Measurements from ENCODE around the gene CALM1. TPM values are rescaled to one million over a fixed set of nuclear protein-coding genes. Genes with fewer than 3 reads are reported as not detected.

CALM1 gene
- total RNA-seq, 1 donor from 2014 or later: 347 TPM

DNA sequence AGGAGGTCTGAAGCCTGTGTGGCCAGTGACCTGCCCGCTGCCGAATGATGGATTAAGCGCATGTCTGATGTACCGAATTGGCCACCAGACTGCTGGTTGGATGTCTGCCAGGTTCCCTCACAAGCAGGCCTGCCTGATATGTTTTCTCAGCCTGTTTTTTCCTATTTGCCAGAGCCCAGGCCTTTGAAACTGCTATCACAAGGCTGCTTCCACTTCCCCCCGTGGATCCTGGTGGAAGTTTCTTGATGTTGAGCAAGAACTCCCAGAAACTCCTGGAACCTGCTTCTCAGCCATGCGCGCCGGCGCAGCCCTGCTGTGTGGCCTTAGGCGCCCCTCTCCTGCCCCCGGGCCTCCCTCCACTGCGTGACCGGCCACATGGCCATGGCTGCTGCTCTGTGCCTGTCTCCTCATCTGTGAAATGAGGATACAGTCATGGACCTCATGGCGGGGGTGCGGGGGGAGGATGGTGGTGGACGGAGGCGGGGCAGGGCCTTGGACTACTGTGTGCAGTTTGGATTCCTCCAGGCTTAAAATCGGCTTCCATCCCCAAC lies 56.6 kb downstream of the CALM1 start:
- Mint-ChIP-seq H3K4me1 (ENCODE audit: unreplicated experiment) (peaks cover 25% of the 10 kb centered on the region), H3K4me3 (no peak overlapping the region), H3K9me3 (no peaks in the 10 kb centered on the region), H3K27ac (no peak overlapping the region), H3K27me3 (no peaks in the 10 kb centered on the region), H3K36me3 (no peaks in the 10 kb centered on the region)
- no peak for DNase-seq (ENCODE audit: extremely low spot score, unreplicated experiment)
- TF ChIP-seq, protein P1, sequence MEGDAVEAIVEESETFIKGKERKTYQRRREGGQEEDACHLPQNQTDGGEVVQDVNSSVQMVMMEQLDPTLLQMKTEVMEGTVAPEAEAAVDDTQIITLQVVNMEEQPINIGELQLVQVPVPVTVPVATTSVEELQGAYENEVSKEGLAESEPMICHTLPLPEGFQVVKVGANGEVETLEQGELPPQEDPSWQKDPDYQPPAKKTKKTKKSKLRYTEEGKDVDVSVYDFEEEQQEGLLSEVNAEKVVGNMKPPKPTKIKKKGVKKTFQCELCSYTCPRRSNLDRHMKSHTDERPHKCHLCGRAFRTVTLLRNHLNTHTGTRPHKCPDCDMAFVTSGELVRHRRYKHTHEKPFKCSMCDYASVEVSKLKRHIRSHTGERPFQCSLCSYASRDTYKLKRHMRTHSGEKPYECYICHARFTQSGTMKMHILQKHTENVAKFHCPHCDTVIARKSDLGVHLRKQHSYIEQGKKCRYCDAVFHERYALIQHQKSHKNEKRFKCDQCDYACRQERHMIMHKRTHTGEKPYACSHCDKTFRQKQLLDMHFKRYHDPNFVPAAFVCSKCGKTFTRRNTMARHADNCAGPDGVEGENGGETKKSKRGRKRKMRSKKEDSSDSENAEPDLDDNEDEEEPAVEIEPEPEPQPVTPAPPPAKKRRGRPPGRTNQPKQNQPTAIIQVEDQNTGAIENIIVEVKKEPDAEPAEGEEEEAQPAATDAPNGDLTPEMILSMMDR (conservative IDR thresholded peaks at IDR 0.05): no peak

DNA sequence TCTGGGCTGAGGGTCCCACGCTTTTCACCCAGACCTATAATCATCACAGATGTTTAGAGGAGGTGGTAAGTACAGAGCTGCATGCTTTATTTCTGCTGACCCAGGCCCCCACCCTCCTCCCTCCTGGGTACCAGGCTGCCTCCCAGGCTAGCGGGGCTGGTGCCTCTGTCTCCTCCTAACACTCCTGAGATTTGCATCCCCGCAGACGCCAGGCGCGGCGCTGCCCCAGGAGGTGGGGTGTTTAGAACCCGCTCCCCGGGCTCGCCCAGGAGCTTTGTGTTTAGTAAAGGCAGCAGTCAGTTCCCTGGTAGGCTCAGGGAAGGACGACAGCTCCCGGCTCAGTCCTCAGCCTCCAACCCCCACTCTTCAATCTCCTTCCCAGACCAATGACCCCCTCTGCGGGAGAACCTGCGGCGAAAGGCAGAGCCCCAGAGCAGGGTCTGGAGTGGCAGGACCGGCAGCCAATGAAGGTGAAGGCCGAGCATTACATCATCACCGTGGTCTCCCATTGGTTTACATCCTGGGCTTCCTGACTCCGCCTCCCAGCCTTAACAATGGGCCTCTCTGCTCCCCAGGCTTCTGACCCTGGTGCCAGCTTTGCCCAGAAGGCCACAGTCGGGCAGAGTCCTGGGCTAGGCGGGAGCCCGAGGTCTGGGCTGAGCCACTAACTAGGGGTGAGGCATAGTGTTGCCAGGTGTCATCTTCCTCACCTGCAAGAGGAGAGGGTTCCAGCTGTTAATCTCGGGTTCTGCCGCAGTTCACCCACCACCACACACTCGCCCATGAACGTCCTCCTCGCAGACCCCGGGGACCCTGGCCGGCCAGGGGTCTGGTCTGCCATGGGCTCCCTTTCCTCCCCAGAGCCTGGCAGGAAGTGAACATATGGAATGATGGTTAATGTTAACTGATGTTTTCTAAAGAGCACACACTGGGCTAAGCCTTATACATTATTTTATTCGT lies 57.5 kb downstream of the CALM1 start:
- peak overlapping the region; percentile 61 for H3K27ac Mint-ChIP-seq
- no peaks in the 10 kb centered on the region for H3K9me3 Mint-ChIP-seq
- peak; percentile 77 for DNase-seq (ENCODE audit: extremely low spot score, unreplicated experiment)
- H3K4me3 Mint-ChIP-seq: peak overlapping the region; percentile 75
- H3K4me1 Mint-ChIP-seq (ENCODE audit: unreplicated experiment): peaks cover 25% of the 10 kb centered on the region
- H3K27me3 Mint-ChIP-seq: no peaks in the 10 kb centered on the region
- TF ChIP-seq, protein P1 (conservative IDR thresholded peaks at IDR 0.05): no peak
- no peaks in the 10 kb centered on the region for H3K36me3 Mint-ChIP-seq

DNA sequence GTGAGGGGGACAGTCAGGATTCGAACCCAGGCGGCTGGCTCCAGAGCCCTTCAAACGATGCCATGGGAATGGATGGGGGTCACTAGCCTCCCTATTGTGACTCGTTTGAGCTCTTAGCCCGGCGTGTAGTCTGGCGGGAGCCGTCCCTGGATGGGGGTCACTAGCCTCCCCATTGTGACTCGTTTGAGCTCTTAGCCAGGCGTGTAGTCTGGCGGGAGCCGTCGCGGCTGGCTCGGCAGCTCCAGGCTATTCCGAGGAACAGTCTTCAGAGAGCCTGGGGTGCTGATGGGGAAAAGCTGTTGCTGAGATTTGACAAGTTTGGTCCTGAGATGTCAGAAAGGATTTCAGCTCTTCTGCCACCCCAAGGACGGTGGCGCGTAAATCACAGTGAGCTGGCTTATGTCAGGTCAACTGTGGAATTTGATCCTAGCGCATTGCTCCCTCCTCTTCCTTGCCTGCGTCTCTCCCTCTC lies 58.3 kb downstream of the CALM1 start:
- Mint-ChIP-seq H3K36me3 (no peaks in the 10 kb centered on the region), H3K27ac (no peak overlapping the region), H3K4me3 (no peak overlapping the region), H3K9me3 (no peaks in the 10 kb centered on the region), H3K27me3 (no peaks in the 10 kb centered on the region), H3K4me1 (ENCODE audit: unreplicated experiment) (peaks cover 25% of the 10 kb centered on the region)
- TF ChIP-seq, protein P1 (conservative IDR thresholded peaks at IDR 0.05): no peak
- DNase-seq (ENCODE audit: extremely low spot score, unreplicated experiment): no peak

DNA sequence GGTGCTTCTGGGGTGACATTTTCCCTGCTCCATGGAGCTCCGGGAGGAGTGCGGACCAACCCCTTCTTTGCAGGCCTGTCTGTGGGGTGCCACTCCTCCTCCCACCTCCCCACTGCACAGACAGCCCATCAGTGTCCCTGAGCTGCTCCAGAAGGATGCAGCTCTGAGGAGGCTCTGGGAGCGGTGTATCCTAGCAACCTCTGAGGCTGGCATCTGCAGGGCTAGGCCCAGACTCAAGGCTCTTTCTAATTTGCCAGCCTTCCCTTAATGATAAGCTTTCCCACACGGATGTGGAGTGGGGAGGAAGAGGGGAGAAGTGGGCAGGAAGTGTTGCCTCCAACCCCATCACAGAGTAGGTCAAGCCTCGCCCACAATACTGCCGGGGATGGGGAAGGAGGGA lies 59.7 kb downstream of the CALM1 start:
- Mint-ChIP-seq H3K27me3 (no peaks in the 10 kb centered on the region), H3K36me3 (no peaks in the 10 kb centered on the region), H3K4me3 (no peak overlapping the region), H3K9me3 (no peaks in the 10 kb centered on the region), H3K27ac (no peak overlapping the region), H3K4me1 (ENCODE audit: unreplicated experiment) (peaks cover 25% of the 10 kb centered on the region)
- peak; percentile 51 for DNase-seq (ENCODE audit: extremely low spot score, unreplicated experiment)
- TF ChIP-seq, protein P1 (conservative IDR thresholded peaks at IDR 0.05): no peak

DNA sequence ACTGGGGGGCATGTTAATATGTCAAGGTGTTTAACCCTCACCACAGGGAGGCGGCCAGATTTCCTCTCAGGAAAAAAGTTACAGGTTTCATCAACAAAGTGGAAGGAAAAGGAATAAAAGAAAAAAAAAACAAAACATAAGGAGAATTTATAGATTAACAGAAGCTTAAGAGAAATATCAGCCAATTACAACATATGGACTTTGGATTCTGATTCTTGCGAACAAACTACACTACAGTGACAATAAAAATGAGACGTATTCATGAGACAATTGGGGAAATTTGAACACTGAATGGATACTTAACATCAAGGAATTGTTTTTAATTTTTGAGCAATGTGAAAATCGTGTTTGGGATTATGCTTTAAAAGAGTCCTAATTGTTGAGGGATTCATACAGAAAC lies 60.4 kb downstream of the CALM1 start:
- no peaks in the 10 kb centered on the region for H3K27me3 Mint-ChIP-seq
- no peak overlapping the region for H3K4me3 Mint-ChIP-seq
- TF ChIP-seq, protein P1 (conservative IDR thresholded peaks at IDR 0.05): no peak
- peaks cover 25% of the 10 kb centered on the region for H3K4me1 Mint-ChIP-seq (ENCODE audit: unreplicated experiment)
- DNase-seq (ENCODE audit: extremely low spot score, unreplicated experiment): no peak
- H3K27ac Mint-ChIP-seq: no peak overlapping the region
- H3K36me3 Mint-ChIP-seq: no peaks in the 10 kb centered on the region
- H3K9me3 Mint-ChIP-seq: no peaks in the 10 kb centered on the region

Other genes starting within 250 kb of the CALM1 start
- gene PSMC1, start 140.5 kb upstream of the CALM1 start, total RNA-seq (ENCODE audit: low replicate concordance): 95.7 and 109 TPM in 2 replicates
- 17.5 and 22.8 TPM in 2 replicates for gene NRDE2, start 65.1 kb upstream of the CALM1 start, total RNA-seq (ENCODE audit: low replicate concordance)